Embryonic facial prominence (tissue), 1 donor: Measurements from ENCODE around the gene TRIM46.
"Not testable (repeated sequence)": the region's sequence is repeated elsewhere in the genome, so short reads cannot be mapped to it uniquely, and the experiment has no call there.

Experiments
- DNase-seq: peaks from one replicate; pipeline ENCODE4 v3.0.0-alpha.2; 2016; ENCODE audit errors: extremely low spot score

Gene TRIM46

DNA sequence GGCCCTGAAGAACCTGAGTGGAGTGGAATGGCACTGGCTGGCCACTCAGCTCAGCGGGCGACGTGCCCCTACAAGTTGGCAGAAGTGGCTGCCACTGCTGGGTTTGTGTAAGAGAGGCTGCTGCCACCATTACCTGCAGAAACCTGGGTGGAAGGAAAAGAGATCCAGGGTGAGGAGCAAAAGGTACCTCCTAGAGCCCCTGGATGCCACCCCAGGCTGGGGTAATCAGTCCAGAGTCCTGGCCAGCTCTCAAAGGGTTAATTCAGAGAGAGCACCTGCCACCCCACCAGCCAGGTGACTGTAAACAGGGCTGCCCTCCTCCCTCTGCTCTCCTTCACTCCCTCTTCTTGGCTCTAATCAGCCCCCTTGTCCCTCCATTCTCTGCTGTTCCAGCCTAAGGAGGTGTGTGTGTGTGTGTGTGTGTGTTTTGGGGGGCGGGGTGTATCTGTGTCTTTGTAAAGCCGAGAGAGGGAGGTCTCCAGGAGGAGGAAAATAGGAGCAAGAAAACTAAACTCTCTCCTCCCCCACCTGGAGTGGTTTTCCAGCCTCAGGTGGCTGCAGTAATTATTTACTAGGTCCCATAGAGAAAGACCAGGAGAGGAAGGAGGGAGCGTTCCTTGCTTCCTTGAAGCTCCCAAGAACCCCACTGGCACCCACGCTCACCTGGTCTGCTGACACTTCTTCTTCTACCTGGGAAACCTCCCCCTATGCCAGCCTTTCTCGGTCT is 12.6 kb downstream of the TRIM46 start:
- DNase-seq = no peak

DNA sequence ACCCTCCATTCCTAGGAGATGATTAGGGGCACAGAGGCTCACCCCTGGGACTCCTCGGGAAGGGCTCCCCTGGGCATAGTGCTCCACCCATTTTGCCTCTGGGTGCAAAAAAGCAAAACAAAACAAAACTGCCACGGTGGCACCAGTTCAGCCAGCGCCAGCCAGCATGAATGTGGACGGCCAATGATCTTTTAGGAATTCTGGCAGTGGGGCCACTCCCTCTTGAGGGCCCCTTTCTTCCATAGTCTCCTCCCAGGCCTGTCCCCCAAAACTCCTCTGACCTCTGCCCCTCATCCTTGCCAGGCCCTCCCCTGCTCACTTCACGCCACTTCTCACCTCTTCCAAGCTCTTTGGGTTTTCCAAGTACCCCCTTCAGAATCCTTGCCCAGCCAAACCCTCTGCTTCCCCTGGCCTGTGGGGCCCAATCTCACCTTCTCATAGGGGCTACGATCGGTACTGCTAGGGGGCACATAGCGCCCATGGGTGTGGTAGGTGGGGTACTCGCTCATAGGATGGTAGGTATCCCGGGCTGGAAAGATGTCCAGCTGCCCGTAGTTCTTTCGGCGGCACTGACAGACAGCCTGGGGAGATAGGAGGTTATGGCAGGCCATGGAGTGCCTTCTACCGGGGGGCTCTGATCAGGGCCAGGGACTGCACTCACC is 13.3 kb downstream of the TRIM46 start:
- DNase-seq = no peak

GRCh38 chr1:155187456-155187891 is 13.8 kb downstream of the TRIM46 start:
- no peak for DNase-seq

DNA sequence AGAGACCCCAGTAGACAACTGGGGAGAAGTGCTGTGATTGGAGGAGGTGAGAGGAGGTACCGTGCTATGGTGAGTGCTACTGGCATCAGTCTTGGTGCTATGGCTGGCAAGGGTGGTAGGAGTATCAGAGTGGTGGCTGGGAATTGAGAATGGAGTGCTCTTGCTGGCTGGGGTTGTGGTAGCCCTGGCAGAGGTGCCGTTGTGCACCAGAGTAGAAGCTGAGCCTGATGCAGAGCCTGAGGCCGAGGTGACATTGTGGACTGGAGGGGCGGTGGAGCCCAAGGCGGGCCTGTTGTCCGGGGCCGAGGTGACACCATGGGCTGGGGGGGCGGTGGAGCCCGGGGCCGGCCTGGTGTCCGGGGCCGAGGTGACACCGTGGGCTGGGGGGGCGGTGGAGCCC is 14.6 kb downstream of the TRIM46 start:
- no peak for DNase-seq

- DNase-seq = not testable (repeated sequence)
Observed at GRCh38 chr1:155189926-155190325, 16.3 kb downstream of the TRIM46 start.

DNA sequence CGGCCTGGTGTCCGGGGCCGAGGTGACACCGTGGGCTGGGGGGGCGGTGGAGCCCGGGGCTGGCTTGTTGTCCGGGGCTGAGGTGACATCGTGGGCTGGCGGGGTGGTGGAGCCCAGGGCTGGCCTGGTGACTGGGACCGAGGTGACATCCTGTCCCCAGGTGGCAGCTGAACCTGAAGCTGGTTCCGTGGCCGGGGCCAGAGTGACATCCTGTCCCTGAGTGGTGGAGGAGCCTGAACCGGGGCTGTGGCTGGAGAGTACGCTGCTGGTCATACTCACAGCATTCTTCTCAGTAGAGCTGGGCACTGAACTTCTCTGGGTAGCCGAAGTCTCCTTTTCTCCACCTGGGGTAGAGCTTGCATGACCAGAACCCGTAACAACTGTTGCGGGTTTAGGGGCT is 18.3 kb downstream of the TRIM46 start:
- DNase-seq = peak; percentile 4

GRCh38 chr1:155192346-155193274 is 19.0 kb downstream of the TRIM46 start:
- DNase-seq = no peak

DNA sequence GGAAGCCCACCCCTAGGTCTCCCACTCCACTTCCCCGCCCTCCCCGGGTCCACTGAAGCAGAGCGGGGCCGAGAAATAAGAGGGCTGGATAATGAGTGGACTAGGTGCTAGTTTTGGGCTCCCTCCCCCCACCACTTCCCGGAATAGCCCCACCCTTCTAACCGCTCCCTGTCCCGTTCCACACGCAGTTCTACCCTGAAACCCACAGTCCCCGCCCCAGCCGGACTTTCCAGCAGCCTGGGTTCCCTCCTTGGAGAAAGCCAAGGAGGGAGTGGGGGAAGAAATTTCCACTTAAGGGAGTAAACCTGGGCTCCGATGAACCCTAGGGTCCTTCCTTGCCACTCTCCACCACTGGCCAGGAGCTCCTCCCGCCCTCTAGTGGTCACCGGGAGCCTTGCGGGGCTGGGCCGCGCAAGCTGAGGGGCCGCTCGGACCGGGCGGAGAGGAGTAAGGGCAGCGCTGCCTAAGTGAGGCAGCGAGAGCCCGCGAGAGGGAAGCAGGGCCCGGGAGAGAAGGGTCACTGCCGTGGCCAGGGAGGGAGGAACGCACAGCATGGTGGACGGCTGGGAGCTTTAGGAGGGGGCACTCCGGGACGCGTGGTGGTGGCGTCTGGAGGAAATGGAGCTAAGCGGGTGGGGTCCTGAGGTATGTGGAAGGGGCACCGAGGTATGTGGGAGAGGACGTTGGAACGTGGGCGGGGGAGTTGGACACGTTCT is 19.8 kb downstream of the TRIM46 start:
- peak; percentile 67 for DNase-seq

DNA sequence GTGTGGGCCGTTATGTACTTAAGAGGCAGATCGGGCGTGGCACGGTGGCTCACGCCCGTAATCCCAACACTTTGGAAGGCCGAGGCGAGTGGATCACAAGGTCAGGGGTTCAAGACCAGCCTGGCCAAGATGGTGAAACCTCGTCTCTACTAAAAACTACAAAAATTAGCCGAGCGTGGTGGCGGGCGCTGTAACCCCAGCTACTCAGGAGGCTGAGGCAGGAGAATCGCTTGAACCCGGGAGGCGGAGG is 20.3 kb downstream of the TRIM46 start:
- not testable (repeated sequence) for DNase-seq

DNA sequence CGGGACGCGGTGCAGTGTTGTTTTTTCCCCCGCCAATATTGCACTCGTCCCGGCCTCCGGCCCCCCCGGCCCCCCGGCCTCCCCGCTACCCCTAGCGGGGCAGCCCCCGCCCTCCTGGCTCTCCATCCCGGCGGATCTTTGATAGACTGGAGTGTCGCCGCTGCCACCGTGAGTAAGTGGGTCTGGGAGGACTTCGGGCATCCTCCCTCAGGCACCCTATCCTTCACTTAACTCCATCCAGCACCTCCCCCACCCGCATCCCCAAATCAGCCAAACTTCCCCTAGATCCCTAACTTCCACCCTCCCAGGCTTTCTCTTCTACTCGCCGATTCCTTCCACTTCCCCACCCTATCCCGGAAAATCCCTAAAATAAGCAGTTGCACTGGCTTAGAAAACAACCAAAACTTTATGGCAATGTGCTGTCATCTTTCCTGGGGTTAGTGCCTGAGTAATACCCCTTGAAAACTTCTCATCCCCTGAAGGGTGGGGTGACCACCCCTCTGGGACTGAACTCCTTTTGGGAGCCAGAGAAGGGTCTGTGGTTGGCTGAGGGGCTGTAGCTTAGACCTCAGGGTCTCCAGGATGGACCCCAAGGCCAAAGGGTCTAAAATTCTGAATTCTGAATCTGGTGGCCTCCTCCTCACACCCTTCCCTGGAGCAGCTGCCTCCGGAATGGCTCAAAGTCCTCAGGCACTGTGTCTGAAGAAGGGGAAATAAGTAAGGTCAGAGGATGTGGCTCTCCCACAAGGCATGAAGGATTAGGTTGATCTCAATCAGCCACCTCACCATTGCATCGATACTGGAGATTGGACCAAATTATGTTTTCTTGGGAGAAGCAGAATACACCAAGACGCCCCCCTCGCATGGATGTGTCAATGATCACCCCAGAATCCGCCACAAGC is 21.8 kb downstream of the TRIM46 start:
- peak; percentile 12 for DNase-seq

GRCh38 chr1:155196103-155196892 is 22.6 kb downstream of the TRIM46 start:
- no peak for DNase-seq

- no peak for DNase-seq
Observed at GRCh38 chr1:155196893-155197638, 23.4 kb downstream of the TRIM46 start.

DNA sequence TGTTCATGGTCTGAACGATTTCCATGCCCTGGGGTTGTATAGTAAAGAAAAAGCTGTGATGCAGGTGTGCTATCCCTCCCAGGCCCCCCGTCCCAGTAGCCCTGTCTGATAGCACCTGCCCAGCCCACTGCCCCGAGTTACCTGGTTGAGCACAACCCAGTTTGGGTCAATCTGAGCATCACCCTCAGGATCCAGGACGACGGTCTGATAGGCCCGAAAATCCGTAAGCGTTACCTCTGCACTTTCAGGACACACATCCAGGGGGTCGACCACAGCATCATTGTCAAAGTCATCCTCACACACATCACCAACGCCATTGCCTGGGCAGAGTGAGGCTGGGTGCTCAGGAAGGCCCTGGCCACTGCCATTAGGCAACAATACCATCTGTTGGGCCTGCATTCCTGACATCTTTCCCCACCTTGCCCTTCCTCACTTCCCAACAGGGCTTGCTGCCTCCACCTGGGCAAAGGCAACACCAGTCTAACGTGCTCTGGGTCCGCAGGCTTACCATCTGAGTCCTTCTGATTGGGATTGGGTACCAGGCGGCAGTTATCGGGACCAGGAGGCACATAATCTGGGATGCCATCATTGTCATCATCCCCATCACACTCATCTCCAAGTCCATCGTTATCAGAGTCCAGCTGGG is 24.4 kb downstream of the TRIM46 start:
- no peak for DNase-seq

DNA sequence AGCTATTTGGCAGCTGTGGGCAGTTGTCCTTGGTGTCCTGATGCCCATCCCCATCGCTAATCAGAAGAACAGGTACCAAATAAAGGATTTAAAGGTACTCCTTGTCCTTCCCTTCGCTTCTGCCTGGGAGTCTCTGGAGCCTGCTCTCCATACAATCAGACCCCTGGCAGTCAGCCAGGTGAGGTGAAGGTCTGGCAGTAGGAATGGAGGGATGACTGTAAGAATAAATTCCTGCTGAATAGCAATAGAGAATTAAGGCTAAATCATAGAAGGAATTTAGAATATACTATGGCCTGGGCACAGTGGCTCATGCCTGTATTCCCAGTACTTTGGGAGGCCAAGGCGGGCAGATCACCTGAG is 24.9 kb downstream of the TRIM46 start:
- no peak for DNase-seq

GRCh38 chr1:155199792-155200191 is 26.1 kb downstream of the TRIM46 start:
- DNase-seq = no peak

DNA sequence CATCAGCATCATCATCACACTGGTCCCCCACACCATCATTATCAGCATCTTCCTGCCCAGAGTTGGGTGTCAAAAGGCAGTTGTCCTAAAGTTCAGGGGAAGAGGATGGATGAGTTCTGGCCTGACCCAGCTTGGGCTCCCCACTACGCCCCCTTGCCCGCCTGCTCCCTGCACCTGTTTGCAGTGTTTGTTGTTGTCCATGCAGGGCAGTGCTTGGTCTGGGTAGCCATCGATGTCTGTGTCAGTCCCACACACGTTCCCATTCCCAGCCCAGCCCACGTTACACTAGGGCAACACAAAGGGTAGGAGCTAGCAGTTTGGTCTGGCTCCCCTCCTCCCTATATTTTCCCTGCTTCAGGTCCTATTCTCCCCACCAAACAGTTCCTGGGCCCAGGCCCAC is 27.3 kb downstream of the TRIM46 start:
- no peak for DNase-seq

GRCh38 chr1:155202198-155202597 is 28.5 kb downstream of the TRIM46 start:
- no peak for DNase-seq

DNA sequence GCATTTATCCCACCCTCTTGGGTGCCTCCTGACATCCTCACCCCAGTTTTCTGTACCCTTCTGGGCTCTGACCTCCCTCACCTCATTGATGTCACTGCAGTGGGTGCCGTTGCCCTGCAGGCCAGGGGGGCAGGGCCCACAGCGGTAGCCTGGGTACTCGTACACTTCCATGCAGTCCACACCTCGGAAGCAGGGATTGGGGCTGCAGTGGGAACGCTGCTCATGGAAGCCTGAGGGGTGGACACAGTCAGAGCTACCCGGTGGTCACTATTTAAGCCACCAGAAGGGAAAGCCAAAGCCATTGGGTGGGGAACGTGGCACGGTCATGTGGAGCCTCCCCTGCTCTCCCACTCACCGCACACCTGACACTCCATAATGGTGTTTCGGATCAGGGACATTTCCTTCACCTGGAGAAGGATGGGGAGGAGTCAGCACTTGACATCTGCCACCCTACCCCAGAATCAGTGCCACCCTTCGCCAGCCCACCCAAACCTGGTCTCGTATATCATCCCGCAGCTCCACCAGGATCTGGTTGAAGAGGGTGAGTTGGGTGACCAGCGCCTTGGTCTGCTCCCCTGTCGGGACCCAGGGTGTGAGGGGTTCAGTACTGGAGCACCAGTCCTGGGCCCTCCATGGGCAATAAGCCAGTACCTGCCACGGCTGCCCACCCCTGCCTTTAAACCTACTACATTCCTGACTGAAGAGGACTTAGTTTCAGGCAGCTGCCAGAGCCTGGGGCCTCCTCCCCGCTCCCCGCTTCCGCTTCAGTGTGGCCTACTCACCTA is 29.3 kb downstream of the TRIM46 start:
- DNase-seq = no peak
